Colonic mucosa (tissue), 4 donors: ENCODE results near the gene ACOX3. TPM values are rescaled to one million over a fixed set of nuclear protein-coding genes. Genes with fewer than 3 reads are reported as not detected.

ENCODE experiments used
- DNase-seq: peaks from one replicate; pipeline ENCODE4 v3.0.0-alpha.2; 2020
- H3K27ac ChIP-seq: fragments of 200-600 bp; one replicate; pipeline ENCODE4 v1.8.0; 2021
- H3K27me3 ChIP-seq: fragments of 200-600 bp; one replicate; pipeline ENCODE4 v1.8.0; 2021
- H3K36me3 ChIP-seq: fragments of 200-600 bp; one replicate; pipeline ENCODE4 v1.8.0; 2021
- H3K4me1 ChIP-seq: fragments of 200-600 bp; one replicate; pipeline ENCODE4 v1.8.0; 2021; ENCODE audit warnings: mild to moderate bottlenecking
- H3K4me3 ChIP-seq: fragments of 200-600 bp; one replicate; pipeline ENCODE4 v1.8.0; 2021
- H3K9ac ChIP-seq, 2 donors: one replicate each; pipeline ENCODE4 v1.7.0; 2013; ENCODE audit warnings: control low read depth in 2 of 2, low read depth in 2 of 2, low read length in 2 of 2
- H3K9me3 ChIP-seq: fragments of 200-600 bp; one replicate; pipeline ENCODE4 v1.8.0; 2021
- CTCF ChIP-seq: fragments of 200-600 bp; IDR thresholded peaks from one replicate; pipeline ENCODE4 v1.8.0; 2022; ENCODE audit warnings: antibody characterized with exemption, mild to moderate bottlenecking
- intact Hi-C: fragments of 100-400 bp; cut with DNase I; formaldehyde crosslinking; loops from one replicate; pipeline ENCODE4 v1.14.1; 2022
- total RNA-seq, 2 donors: library from RNA; stranded (reverse); fragmentation: NEBNext Ultra II Directional in 1 of 2; extraction: Animal tissue kit (Norgen Biotek cat#: 25700) in 1 of 2; gene quantifications; one replicate each; pipeline ENCODE4 v1.2.1, GENCODE V29; 2021
- donor health status: healthy.
- donor health status: DM: no; HTN: no; CAD: no.
- donor health status: DM: no; HTN: no; CAD: no.

The ACOX3 gene
- total RNA-seq, 2 donors from 2014 or later: 19.9 to 26.1 TPM

DNA sequence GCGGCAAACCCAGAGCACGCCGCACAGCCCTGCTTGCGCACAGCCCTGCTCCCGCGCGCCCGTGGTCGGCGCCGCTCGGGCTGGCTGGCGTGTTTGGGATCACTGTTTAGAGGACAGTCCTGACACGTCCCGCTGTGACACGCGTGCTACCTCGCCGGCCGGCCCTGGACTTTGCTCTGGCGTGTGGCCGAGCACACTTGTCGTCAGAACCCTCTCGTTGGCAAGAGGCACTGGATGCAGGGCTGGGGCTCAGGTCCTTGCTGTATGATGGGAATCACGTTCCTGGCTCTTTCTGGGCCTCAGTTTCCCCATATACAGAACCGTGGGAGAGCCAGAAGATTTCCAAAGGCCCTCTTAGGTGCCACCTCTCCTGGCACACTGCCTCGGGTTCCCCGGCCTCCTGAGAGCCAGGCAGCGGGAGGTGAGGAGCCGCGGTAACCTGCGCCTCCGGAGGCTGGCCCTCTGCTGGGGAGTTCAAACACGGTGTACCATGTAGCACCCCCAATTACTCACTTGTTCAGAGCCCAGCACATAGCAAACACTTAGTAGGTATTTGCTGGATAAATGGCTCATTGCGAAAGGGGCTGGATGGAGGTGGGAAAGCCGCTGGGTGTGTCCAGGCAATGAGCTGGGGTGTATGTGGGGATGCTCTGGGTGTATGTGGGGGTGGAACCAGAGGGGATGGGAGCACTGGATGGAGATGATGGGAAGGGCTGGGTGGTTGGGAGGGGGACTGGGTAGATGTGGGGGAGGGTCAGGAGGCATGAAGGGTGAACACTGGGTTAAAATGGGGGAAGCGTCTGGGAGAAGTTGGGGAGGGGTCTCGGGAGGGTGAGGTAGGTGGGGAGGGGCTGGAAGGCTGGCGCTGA is 94.3 kb downstream of the ACOX3 start:
- Histone ChIP-seq H3K27me3 (no peaks in the 10 kb centered on the region), H3K4me1 (no peaks in the 10 kb centered on the region), H3K4me3 (no peak overlapping the region), H3K9ac (no peak overlapping the region), H3K9me3 (no peaks in the 10 kb centered on the region), H3K27ac (no peak overlapping the region), H3K36me3 (no peaks in the 10 kb centered on the region)
- DNase-seq: no peak
- intact Hi-C loops: no loop called here
- no peak for TF ChIP-seq CTCF

DNA sequence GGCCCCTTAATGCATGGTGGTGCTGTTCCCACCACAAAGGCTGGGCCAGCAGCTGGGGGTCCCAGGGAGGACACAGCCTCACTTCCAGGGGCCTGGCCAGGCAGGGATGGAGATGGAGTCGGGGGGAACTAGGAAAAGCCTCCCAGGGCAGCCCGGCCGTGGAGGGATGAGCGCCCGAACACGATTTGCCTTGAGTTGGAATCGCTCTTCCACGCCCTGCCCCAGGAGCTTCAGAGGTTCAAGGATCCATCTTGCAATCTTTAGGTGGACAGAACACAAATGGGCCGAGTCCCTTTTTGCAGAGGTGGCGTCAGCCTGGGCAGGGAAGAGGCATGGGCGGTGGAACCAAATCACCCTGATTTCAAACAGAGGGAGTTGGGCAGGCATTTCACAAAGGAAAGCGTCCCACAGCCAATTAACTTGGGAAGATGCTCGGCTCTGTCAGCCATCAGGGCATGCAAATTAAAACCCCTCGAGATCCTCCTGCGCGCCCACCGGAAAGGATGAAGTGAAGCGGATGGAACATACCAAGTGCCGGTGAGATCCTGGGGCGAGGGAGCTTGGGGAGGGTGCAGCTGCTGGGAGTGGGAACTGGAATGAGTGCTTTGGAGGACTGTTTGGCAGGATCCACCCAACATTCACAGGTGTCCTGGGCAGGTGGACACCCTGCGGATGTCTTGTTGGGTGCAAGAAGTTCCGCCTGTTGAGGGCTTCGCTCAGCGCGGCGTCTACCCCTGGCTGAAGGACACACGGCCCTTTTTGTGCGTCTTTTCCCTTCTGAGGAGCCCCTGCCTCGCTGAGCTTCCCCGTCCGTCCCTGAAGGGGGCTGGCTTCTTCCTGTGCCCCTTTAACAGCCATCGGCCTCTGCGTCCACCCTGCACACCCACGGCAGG is 95.2 kb downstream of the ACOX3 start:
- H3K27ac ChIP-seq: no peak overlapping the region
- no peak for TF ChIP-seq CTCF
- H3K4me3 ChIP-seq: no peak overlapping the region
- no peak overlapping the region for H3K9ac ChIP-seq
- H3K36me3 ChIP-seq: no peaks in the 10 kb centered on the region
- H3K9me3 ChIP-seq: no peaks in the 10 kb centered on the region
- no peak for DNase-seq
- H3K4me1 ChIP-seq: no peaks in the 10 kb centered on the region
- intact Hi-C loops: no loop called here
- H3K27me3 ChIP-seq: no peaks in the 10 kb centered on the region

DNA sequence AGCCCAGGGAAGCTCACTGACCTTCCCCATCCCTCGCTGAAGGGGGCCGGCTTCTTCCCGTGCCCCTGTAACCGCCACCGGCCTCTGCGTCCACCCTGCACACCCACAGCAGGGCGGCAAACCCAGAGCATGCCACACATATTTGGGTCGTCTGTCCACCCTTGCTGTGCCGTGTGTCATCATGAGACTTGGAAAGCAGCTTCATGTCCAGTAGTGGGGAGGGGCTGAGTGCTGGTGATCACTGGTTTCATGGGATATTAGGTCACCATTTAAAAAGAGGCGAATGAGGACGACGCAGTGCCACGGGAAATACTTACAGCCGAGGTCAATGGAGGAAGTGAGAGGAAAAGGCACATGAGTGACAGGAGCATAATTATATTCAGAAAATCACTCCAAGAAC is 96.1 kb downstream of the ACOX3 start:
- H3K4me1 ChIP-seq: no peaks in the 10 kb centered on the region

DNA sequence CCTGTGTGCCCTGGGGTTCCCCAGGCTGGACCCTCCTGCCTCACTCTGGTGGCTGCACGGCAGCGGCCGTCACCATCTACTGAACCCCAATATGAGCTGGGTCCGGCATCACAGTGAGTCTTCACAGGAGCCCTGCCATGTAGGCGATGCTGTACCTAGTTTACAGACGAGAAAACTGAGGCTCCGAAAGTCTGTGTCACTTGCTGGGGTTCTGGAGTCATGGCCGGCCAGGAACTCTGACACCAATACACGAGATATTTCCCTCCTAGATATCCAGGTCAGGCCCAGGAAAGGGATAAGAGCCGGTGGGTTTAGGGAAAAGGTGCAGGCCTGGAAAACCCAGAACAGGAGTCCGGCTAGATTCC is 96.6 kb downstream of the ACOX3 start:
- intact Hi-C loops: no loop called here

More for the DNA sequence above, 96.1 kb downstream of the ACOX3 start:
- no peaks in the 10 kb centered on the region for H3K9me3 ChIP-seq
- H3K27me3 ChIP-seq: no peaks in the 10 kb centered on the region
- no peak overlapping the region for H3K27ac ChIP-seq
- no peak for TF ChIP-seq CTCF
- no peak for DNase-seq
- H3K9ac ChIP-seq: no peak overlapping the region
- no peak overlapping the region for H3K4me3 ChIP-seq
- intact Hi-C loops: no loop called here
- no peaks in the 10 kb centered on the region for H3K36me3 ChIP-seq

More for the DNA sequence above, 96.6 kb downstream of the ACOX3 start:
- no peaks in the 10 kb centered on the region for H3K9me3 ChIP-seq
- H3K27ac ChIP-seq: no peak overlapping the region
- no peak for DNase-seq
- H3K27me3 ChIP-seq: no peaks in the 10 kb centered on the region
- H3K9ac ChIP-seq: no peak overlapping the region
- TF ChIP-seq CTCF: no peak
- no peaks in the 10 kb centered on the region for H3K36me3 ChIP-seq
- no peaks in the 10 kb centered on the region for H3K4me1 ChIP-seq
- no peak overlapping the region for H3K4me3 ChIP-seq
